HEK293 (cell line): Measurements from ENCODE around the gene CRCP.

Experiments
- ATF2 ChIP-seq: fragments of 450-650 bp; formaldehyde crosslinking; IDR thresholded peaks from 2 replicates; pipeline ENCODE4 v1.5.1; 2016; ENCODE audit warnings: missing biosample characterization, missing genetic modification characterization, low read depth
- CTCF ChIP-seq: fragments of 450-650 bp; formaldehyde crosslinking; IDR thresholded peaks from 2 replicates; pipeline ENCODE4 v1.5.1; 2016; ENCODE audit warnings: missing biosample characterization, missing genetic modification characterization
- ZBTB7A ChIP-seq: fragments of 450-650 bp; formaldehyde crosslinking; IDR thresholded peaks from 2 replicates; pipeline ENCODE4 v1.5.1; 2016; ENCODE audit warnings: low read depth, missing biosample characterization, missing genetic modification characterization

- TF ChIP-seq ZBTB7A (no peak), ATF2 (tag by site-specific recombination) (no peak), CTCF (no peak)
These were observed 72.3 kb downstream of the CRCP start for GRCh38 chr7:66186991-66187390.
